GM12872 (cell line): ENCODE measurements around the gene CELSR3.

Experiments used
- CTCF ChIP-seq: IDR thresholded peaks from 3 replicates; pipeline ENCODE4 v1.5.1; 2011; ENCODE audit warnings: low read depth, mild to moderate bottlenecking, low read length, moderate library complexity; ENCODE audit not compliant: insufficient read depth

The CELSR3 gene

GRCh38 chr3:48617559-48617958 lies 45.1 kb downstream of the CELSR3 start:
- TF ChIP-seq CTCF: no peak

- TF ChIP-seq CTCF: no peak
These were observed 48.6 kb downstream of the CELSR3 start for GRCh38 chr3:48614044-48614443.

GRCh38 chr3:48612309-48612708 lies 50.4 kb downstream of the CELSR3 start:
- TF ChIP-seq CTCF: no peak

GRCh38 chr3:48609088-48610005 lies 53.3 kb downstream of the CELSR3 start, which contains the start of gene UQCRC1:
Gene UQCRC1, minus strand, starts transcription at chr3:48609646. Its CDS starts 26 bp downstream, at chr3:48609620.
- peak; percentile 80 for TF ChIP-seq CTCF

GRCh38 chr3:48607519-48607918 lies 55.2 kb downstream of the CELSR3 start:
- TF ChIP-seq CTCF: no peak

- TF ChIP-seq CTCF: no peak
These were observed 61.1 kb downstream of the CELSR3 start for GRCh38 chr3:48601622-48601994.

GRCh38 chr3:48600711-48601621 lies 61.7 kb downstream of the CELSR3 start:
- TF ChIP-seq CTCF: no peak
